GM12878 (cell line): ENCODE data around the gene CTNS.

Experiments used
- ASH2L ChIP-seq: fragments of 300-600, 200-600 bp; sonication (generic); IDR thresholded peaks from 2 replicates; pipeline ENCODE4 v1.6.1; 2017; ENCODE audit warnings: low read depth, mild to moderate bottlenecking, borderline replicate concordance
- BRCA1 ChIP-seq: IDR thresholded peaks from 2 replicates; pipeline ENCODE4 v1.6.1; 2011; ENCODE audit warnings: low read depth, low read length, improper control_type of control experiment
- EP300 ChIP-seq, 2 experiments: fragments of 150-350 bp in 1 of 2; IDR thresholded peaks; 2 replicates each; pipeline ENCODE4 v1.6.1; 2011 to 2012; ENCODE audit warnings: low read depth in 2 of 2, low read length in 2 of 2, borderline replicate concordance in 1 of 2, improper control_type of control experiment in 1 of 2, inconsistent platforms in 1 of 2; ENCODE audit not compliant: control insufficient read depth in 1 of 2
- MTA3 ChIP-seq: IDR thresholded peaks from 2 replicates; pipeline ENCODE4 v1.6.1; 2012; ENCODE audit warnings: low read length, inconsistent platforms, borderline replicate concordance
- NFYB ChIP-seq: IDR thresholded peaks from 2 replicates; pipeline ENCODE4 v1.6.1; 2011; ENCODE audit warnings: low read depth, mild to moderate bottlenecking, low read length, improper control_type of control experiment, moderate library complexity; ENCODE audit not compliant: insufficient read depth
- SRF ChIP-seq, 2 experiments: IDR thresholded peaks; 2 replicates each; pipeline ENCODE4 v1.6.1; 2011; ENCODE audit warnings: low read depth in 2 of 2, low read length in 2 of 2, mild to moderate bottlenecking in 1 of 2, moderate library complexity in 1 of 2
- TARDBP ChIP-seq: IDR thresholded peaks from 2 replicates; pipeline ENCODE4 v1.6.1; 2016; ENCODE audit warnings: borderline replicate concordance
- TF ChIP-seq, protein P1 (sequence below), 3 experiments: IDR thresholded peaks in 2 of 3; conservative IDR thresholded peaks in 1 of 3; 2 replicates each; pipeline ENCODE4 v1.5.1; 2011; ENCODE audit warnings: low read depth in 3 of 3, low read length in 3 of 3, mild to moderate bottlenecking in 3 of 3, control low read depth in 2 of 3, moderate library complexity in 2 of 3, inconsistent platforms in 1 of 3, mixed read lengths in 1 of 3; ENCODE audit not compliant: control insufficient read depth in 2 of 3, insufficient read depth in 1 of 3; ENCODE audit errors: extremely low read depth in 1 of 3
- TF ChIP-seq, protein P2 (sequence below): fragments of 150-350 bp; IDR thresholded peaks from 2 replicates; pipeline ENCODE4 v1.6.1; 2016; ENCODE audit warnings: low read depth, low read length
- TF ChIP-seq, protein P3 (sequence below): IDR thresholded peaks from 2 replicates; pipeline ENCODE4 v1.6.1; 2012; ENCODE audit warnings: low read length, inconsistent platforms
- TF ChIP-seq, protein P4 (sequence below): fragments of 450-650 bp; IDR thresholded peaks from 2 replicates; pipeline ENCODE4 v1.6.1; 2016; ENCODE audit warnings: mild to moderate bottlenecking, moderate library complexity, borderline replicate concordance
- TF ChIP-seq, protein P5 (sequence below): IDR thresholded peaks from 2 replicates; pipeline ENCODE4 v1.6.1; 2011; ENCODE audit warnings: low read depth, low read length, improper control_type of control experiment, borderline replicate concordance

DNA sequence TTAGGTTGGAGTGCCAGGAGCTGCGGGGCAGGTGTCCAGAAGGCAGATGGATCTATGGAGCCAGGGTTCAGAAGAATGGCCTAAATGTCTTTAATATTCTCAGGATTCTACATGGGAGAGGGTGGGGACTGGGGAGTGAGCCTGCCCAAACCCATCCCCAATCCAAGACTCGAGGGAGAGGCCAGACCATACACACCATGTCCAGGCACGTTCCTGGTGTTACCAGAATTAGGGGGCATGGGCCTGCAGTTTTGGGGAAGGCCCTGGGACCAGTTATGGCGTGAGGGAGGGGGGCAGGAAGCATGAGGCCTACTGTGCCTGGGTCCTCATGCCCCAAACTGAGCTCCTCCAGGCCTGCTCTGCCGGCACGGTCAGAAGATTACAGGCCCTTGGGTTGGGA is 30.0 kb downstream of the CTNS start:
- TF ChIP-seq, protein P1, sequence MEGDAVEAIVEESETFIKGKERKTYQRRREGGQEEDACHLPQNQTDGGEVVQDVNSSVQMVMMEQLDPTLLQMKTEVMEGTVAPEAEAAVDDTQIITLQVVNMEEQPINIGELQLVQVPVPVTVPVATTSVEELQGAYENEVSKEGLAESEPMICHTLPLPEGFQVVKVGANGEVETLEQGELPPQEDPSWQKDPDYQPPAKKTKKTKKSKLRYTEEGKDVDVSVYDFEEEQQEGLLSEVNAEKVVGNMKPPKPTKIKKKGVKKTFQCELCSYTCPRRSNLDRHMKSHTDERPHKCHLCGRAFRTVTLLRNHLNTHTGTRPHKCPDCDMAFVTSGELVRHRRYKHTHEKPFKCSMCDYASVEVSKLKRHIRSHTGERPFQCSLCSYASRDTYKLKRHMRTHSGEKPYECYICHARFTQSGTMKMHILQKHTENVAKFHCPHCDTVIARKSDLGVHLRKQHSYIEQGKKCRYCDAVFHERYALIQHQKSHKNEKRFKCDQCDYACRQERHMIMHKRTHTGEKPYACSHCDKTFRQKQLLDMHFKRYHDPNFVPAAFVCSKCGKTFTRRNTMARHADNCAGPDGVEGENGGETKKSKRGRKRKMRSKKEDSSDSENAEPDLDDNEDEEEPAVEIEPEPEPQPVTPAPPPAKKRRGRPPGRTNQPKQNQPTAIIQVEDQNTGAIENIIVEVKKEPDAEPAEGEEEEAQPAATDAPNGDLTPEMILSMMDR (IDR thresholded peaks at IDR 0.05 in 2 of 3, conservative IDR thresholded peaks at IDR 0.05 in 1 of 3; ENCODE audit: control insufficient read depth in 2 of 3, extremely low read depth in 1 of 3, insufficient read depth in 1 of 3, low read depth in 3 of 3, low read length in 3 of 3), result no peak
- TF ChIP-seq NFYB, result no peak
- TF ChIP-seq, protein P2, sequence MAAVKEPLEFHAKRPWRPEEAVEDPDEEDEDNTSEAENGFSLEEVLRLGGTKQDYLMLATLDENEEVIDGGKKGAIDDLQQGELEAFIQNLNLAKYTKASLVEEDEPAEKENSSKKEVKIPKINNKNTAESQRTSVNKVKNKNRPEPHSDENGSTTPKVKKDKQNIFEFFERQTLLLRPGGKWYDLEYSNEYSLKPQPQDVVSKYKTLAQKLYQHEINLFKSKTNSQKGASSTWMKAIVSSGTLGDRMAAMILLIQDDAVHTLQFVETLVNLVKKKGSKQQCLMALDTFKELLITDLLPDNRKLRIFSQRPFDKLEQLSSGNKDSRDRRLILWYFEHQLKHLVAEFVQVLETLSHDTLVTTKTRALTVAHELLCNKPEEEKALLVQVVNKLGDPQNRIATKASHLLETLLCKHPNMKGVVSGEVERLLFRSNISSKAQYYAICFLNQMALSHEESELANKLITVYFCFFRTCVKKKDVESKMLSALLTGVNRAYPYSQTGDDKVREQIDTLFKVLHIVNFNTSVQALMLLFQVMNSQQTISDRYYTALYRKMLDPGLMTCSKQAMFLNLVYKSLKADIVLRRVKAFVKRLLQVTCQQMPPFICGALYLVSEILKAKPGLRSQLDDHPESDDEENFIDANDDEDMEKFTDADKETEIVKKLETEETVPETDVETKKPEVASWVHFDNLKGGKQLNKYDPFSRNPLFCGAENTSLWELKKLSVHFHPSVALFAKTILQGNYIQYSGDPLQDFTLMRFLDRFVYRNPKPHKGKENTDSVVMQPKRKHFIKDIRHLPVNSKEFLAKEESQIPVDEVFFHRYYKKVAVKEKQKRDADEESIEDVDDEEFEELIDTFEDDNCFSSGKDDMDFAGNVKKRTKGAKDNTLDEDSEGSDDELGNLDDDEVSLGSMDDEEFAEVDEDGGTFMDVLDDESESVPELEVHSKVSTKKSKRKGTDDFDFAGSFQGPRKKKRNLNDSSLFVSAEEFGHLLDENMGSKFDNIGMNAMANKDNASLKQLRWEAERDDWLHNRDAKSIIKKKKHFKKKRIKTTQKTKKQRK, result no peak
- TF ChIP-seq, protein P3, sequence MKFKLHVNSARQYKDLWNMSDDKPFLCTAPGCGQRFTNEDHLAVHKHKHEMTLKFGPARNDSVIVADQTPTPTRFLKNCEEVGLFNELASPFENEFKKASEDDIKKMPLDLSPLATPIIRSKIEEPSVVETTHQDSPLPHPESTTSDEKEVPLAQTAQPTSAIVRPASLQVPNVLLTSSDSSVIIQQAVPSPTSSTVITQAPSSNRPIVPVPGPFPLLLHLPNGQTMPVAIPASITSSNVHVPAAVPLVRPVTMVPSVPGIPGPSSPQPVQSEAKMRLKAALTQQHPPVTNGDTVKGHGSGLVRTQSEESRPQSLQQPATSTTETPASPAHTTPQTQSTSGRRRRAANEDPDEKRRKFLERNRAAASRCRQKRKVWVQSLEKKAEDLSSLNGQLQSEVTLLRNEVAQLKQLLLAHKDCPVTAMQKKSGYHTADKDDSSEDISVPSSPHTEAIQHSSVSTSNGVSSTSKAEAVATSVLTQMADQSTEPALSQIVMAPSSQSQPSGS, result no peak
- TF ChIP-seq, protein P4, sequence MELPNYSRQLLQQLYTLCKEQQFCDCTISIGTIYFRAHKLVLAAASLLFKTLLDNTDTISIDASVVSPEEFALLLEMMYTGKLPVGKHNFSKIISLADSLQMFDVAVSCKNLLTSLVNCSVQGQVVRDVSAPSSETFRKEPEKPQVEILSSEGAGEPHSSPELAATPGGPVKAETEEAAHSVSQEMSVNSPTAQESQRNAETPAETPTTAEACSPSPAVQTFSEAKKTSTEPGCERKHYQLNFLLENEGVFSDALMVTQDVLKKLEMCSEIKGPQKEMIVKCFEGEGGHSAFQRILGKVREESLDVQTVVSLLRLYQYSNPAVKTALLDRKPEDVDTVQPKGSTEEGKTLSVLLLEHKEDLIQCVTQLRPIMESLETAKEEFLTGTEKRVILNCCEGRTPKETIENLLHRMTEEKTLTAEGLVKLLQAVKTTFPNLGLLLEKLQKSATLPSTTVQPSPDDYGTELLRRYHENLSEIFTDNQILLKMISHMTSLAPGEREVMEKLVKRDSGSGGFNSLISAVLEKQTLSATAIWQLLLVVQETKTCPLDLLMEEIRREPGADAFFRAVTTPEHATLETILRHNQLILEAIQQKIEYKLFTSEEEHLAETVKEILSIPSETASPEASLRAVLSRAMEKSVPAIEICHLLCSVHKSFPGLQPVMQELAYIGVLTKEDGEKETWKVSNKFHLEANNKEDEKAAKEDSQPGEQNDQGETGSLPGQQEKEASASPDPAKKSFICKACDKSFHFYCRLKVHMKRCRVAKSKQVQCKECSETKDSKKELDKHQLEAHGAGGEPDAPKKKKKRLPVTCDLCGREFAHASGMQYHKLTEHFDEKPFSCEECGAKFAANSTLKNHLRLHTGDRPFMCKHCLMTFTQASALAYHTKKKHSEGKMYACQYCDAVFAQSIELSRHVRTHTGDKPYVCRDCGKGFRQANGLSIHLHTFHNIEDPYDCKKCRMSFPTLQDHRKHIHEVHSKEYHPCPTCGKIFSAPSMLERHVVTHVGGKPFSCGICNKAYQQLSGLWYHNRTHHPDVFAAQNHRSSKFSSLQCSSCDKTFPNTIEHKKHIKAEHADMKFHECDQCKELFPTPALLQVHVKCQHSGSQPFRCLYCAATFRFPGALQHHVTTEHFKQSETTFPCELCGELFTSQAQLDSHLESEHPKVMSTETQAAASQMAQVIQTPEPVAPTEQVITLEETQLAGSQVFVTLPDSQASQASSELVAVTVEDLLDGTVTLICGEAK, result no peak
- TF ChIP-seq BRCA1, result no peak
- no peak for TF ChIP-seq EP300 (IDR thresholded peaks at IDR 0.05; ENCODE audit: borderline replicate concordance in 1 of 2, control insufficient read depth in 1 of 2, low read depth in 2 of 2, low read length in 2 of 2)
- TF ChIP-seq MTA3, result no peak
- TF ChIP-seq ASH2L, result no peak
- TF ChIP-seq, protein P5, sequence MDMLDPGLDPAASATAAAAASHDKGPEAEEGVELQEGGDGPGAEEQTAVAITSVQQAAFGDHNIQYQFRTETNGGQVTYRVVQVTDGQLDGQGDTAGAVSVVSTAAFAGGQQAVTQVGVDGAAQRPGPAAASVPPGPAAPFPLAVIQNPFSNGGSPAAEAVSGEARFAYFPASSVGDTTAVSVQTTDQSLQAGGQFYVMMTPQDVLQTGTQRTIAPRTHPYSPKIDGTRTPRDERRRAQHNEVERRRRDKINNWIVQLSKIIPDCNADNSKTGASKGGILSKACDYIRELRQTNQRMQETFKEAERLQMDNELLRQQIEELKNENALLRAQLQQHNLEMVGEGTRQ, result no peak
- no peak for TF ChIP-seq SRF (IDR thresholded peaks at IDR 0.05; ENCODE audit: low read depth in 2 of 2, low read length in 2 of 2)
- no peak for TF ChIP-seq TARDBP
